ENCODE results near the gene RAB15. TPM values are rescaled to one million over a fixed set of nuclear protein-coding genes. Genes with fewer than 3 reads are reported as not detected.

Gene RAB15
- total and polyA plus RNA-seq, 4 donors, result 6.8 to 16.4 (median 14.9) TPM

DNA sequence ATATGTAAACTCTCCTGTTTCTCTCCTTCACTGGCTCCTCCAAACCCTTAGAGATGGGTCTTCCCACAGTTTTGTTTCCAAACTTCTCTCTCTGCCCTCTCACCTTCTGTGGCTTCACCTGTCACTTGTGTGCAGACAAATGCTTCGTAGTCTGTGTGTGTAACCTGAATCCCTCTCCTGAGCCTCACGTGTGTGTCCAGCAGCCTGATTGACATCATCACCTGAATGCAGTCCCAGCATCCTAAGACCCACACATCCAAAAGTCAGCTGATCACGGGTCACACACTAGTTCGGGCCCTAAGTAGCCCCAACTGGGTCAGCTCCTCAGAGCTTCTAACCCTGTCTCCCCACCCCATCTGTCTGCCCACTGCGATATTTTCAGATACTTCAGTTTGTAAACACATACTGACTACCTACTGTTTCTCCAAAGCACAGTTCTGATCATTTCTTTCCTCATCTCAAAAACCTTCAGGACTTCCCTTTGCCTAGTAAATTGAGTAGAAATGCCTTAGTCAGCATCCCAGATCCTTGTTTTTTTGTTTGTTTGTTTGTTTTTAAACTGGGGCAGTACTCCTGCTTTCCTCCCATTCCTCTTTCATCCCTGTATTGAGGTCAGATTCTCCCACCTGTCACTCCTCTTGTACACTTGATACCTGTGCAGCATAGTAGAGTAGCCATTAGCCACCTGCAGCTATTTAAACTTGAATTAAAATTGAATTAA is 38.2 kb upstream of the RAB15 start:
- Histone ChIP-seq H3K9me3 (ENCODE audit: control insufficient read depth in 4 of 4, insufficient read depth in 3 of 4, low read length in 3 of 4) (no peaks in the 10 kb centered on the region), H3K27me3 (ENCODE audit: control insufficient read depth in 3 of 3, insufficient read depth in 3 of 3, low read length in 2 of 3) (no peaks in the 10 kb centered on the region), H3K36me3 (ENCODE audit: control insufficient read depth in 4 of 4, insufficient read depth in 4 of 4, low read length in 4 of 4) (peaks cover 2 to 17% (median 10%) of the 10 kb centered on the region in 4 donors), H3K4me3 (no peak overlapping the region), H3K4me1 (ENCODE audit: control insufficient read depth in 5 of 5, insufficient read depth in 5 of 5, low read length in 5 of 5) (no peaks in the 10 kb centered on the region), H3K9ac (ENCODE audit: insufficient read depth in 1 of 2, low read length in 2 of 2) (no peak overlapping the region), H3K27ac (ENCODE audit: low read depth in 1 of 2, low read length in 1 of 2) (no peak overlapping the region)
- 91 to 93% methylated on average over 5 of the region's 5 CpGs for WGBS, 2 donors
- DNase-seq (no peak), ATAC-seq (ENCODE audit: insufficient read depth, low FRiP score) (no peak)
- TF ChIP-seq, protein P1, sequence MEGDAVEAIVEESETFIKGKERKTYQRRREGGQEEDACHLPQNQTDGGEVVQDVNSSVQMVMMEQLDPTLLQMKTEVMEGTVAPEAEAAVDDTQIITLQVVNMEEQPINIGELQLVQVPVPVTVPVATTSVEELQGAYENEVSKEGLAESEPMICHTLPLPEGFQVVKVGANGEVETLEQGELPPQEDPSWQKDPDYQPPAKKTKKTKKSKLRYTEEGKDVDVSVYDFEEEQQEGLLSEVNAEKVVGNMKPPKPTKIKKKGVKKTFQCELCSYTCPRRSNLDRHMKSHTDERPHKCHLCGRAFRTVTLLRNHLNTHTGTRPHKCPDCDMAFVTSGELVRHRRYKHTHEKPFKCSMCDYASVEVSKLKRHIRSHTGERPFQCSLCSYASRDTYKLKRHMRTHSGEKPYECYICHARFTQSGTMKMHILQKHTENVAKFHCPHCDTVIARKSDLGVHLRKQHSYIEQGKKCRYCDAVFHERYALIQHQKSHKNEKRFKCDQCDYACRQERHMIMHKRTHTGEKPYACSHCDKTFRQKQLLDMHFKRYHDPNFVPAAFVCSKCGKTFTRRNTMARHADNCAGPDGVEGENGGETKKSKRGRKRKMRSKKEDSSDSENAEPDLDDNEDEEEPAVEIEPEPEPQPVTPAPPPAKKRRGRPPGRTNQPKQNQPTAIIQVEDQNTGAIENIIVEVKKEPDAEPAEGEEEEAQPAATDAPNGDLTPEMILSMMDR (IDR thresholded peaks at IDR 0.05; ENCODE audit: control extremely low read depth, extremely low read depth), result no peak

DNA sequence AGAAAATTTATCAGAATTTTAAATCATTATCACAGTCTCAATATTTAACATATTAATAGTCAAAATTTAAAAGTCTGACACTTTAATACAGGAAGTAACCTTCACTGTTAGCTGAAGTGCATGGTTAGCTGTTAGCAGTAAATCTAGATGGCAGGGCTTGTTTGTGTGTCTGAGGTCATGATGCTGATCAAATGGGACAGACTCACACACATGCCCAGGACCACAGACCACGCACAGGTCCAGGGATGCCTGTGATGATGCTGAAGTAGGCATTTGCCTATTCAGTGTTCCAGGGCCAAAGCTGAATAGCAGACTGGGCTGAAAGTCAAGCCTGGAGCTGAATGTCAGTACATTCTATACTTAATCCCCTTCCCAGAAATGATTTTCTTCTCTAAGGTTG is 35.1 kb upstream of the RAB15 start:
- H3K27me3 ChIP-seq (ENCODE audit: control insufficient read depth in 3 of 3, insufficient read depth in 3 of 3, low read length in 2 of 3), result no peaks in the 10 kb centered on the region
- WGBS, 2 donors, result 89 to 96% methylated on average over 1 of the region's 1 CpG
- H3K9me3 ChIP-seq (ENCODE audit: control insufficient read depth in 4 of 4, insufficient read depth in 3 of 4, low read length in 3 of 4), result no peaks in the 10 kb centered on the region
- no peak overlapping the region for H3K9ac ChIP-seq (ENCODE audit: insufficient read depth in 1 of 2, low read length in 2 of 2)
- TF ChIP-seq, protein P1 (IDR thresholded peaks at IDR 0.05; ENCODE audit: control extremely low read depth, extremely low read depth), result no peak
- H3K36me3 ChIP-seq (ENCODE audit: control insufficient read depth in 4 of 4, insufficient read depth in 4 of 4, low read length in 4 of 4), result peaks cover 5 to 12% (median 8%) of the 10 kb centered on the region in 4 donors
- H3K4me1 ChIP-seq (ENCODE audit: control insufficient read depth in 5 of 5, insufficient read depth in 5 of 5, low read length in 5 of 5), result peaks cover 0 to 4% (median 0%) of the 10 kb centered on the region in 5 donors
- no peak overlapping the region for H3K4me3 ChIP-seq
- DNase-seq (no peak), ATAC-seq (ENCODE audit: insufficient read depth, low FRiP score) (no peak)
- H3K27ac ChIP-seq (ENCODE audit: low read depth in 1 of 2, low read length in 1 of 2), result no peak overlapping the region

DNA sequence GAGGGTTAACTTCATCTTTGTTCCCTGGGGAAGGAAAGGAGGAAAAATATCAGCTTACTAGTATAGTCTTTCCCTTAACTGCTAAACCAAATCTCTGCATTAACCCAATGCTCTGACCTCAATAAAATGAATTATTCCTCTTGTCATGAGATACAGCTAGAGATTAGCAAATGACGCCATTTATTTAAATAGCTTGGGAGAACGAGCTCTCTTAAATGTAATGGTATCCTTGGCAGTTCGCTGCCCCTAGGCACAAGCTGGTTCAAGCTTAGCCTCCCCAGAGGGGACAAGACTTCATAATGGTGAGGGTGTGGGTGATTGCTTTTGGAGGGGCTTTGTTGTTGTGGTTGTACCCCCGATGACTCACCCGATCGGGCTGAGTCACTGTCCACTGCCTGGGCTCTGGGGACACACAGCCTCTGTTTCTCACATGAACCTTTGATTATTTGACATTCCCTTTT is 34.2 kb upstream of the RAB15 start:
- WGBS, 2 donors, result 91 to 94% methylated on average over 6 of the region's 6 CpGs

More for the DNA sequence above, 34.2 kb upstream of the RAB15 start:
- Histone ChIP-seq H3K36me3 (ENCODE audit: control insufficient read depth in 4 of 4, insufficient read depth in 4 of 4, low read length in 4 of 4) (peaks cover 5 to 10% (median 7%) of the 10 kb centered on the region in 4 donors), H3K9ac (ENCODE audit: insufficient read depth in 1 of 2, low read length in 2 of 2) (no peak overlapping the region), H3K27me3 (ENCODE audit: control insufficient read depth in 3 of 3, insufficient read depth in 3 of 3, low read length in 2 of 3) (no peaks in the 10 kb centered on the region), H3K4me3 (no peak overlapping the region), H3K4me1 (ENCODE audit: control insufficient read depth in 5 of 5, insufficient read depth in 5 of 5, low read length in 5 of 5) (peaks cover 0 to 4% (median 0%) of the 10 kb centered on the region in 5 donors), H3K9me3 (ENCODE audit: control insufficient read depth in 4 of 4, insufficient read depth in 3 of 4, low read length in 3 of 4) (no peaks in the 10 kb centered on the region), H3K27ac (ENCODE audit: low read depth in 1 of 2, low read length in 1 of 2) (no peak overlapping the region)
- ATAC-seq (ENCODE audit: insufficient read depth, low FRiP score), result no peak
- TF ChIP-seq, protein P1 (IDR thresholded peaks at IDR 0.05; ENCODE audit: control extremely low read depth, extremely low read depth), result no peak
- no peak for DNase-seq
